Heart right ventricle (tissue), 16 donors: ENCODE results near the gene HCN4. TPM values are rescaled to one million over a fixed set of nuclear protein-coding genes. Genes with fewer than 3 reads are reported as not detected.
A peak's percentile ranks its signal among the peaks of the same experiment; 100 is the strongest.

Experiments used
- ATAC-seq, 8 donors: fragments of 200-7000 bp; cut with Tn5 transposase; one replicate each; pipeline ENCODE4 v1.9.1; 2020; ENCODE audit warnings: mild to moderate bottlenecking in 8 of 8, moderate library complexity in 8 of 8, moderate number of reproducible peaks in 1 of 8
- DNase-seq, 2 donors: peaks; one replicate each; pipeline ENCODE4 v3.0.0-alpha.2; 2020
- H3K27ac ChIP-seq, 10 donors: fragments of 200-600 bp; sonication (generic) in 2 of 10; one replicate each; pipeline versions ENCODE4 v1.5.0 to v1.8.0; 2020 to 2022; ENCODE audit warnings: mild to moderate bottlenecking in 3 of 10
- H3K27me3 ChIP-seq, 7 donors: fragments of 200-600 bp; one replicate each; pipeline ENCODE4 v1.8.0; 2021 to 2022; ENCODE audit warnings: mild to moderate bottlenecking in 2 of 7
- H3K36me3 ChIP-seq, 9 donors: fragments of 200-600 bp; sonication (generic) in 1 of 9; one replicate each; pipeline versions ENCODE4 v1.5.0 to v1.8.0; 2020 to 2022; ENCODE audit warnings: mild to moderate bottlenecking in 2 of 9
- H3K4me1 ChIP-seq, 9 donors: fragments of 200-600 bp; sonication (generic) in 1 of 9; one replicate each; pipeline versions ENCODE4 v1.5.0 to v1.8.0; 2020 to 2022; ENCODE audit warnings: mild to moderate bottlenecking in 4 of 9
- H3K4me3 ChIP-seq, 10 donors: fragments of 200-600 bp; sonication (generic) in 2 of 10; one replicate each; pipeline versions ENCODE4 v1.5.0 to v1.8.0; 2020 to 2022; ENCODE audit warnings: mild to moderate bottlenecking in 7 of 10, moderate library complexity in 2 of 10
- H3K9me3 ChIP-seq, 11 donors: fragments of 200-600 bp in 10 of 11; sonication (generic) in 2 of 11; one replicate each; pipeline versions ENCODE4 v1.5.0 to v1.8.0; 2013 to 2022; ENCODE audit warnings: mild to moderate bottlenecking in 2 of 11, control low read depth in 1 of 11, moderate library complexity in 1 of 11
- WGBS, 2 donors: extraction: QIAGEN DNeasy Blood & Tissue Kit; methylation state at CpG; one replicate each; pipeline ENCODE4 v1.1.7; 2013; ENCODE audit warnings: inconsistent platforms in 1 of 2; 5-methylcytosine and 5-hydroxymethylcytosine counted together
- intact Hi-C, 10 donors: fragments of 100-400 bp; cut with DNase I; formaldehyde crosslinking; loops; one replicate each; pipeline versions ENCODE4 v1.11.1 to v1.14.2; 2022
- polyA plus RNA-seq, 2 donors: library from polyadenylated mRNA; stranded (reverse); fragments of 200-250 nt; gene quantifications; one replicate each; pipeline ENCODE4 v1.2.3, GENCODE V29; 2013
- total RNA-seq, 10 donors: library from RNA; stranded (reverse); fragmentation: NEBNext Ultra II Directional in 3 of 10; extraction: Animal tissue kit (Norgen Biotek cat#: 25700) in 3 of 10; gene quantifications; one replicate each; pipeline versions ENCODE4 v1.2.1 to v1.2.4, GENCODE V29; 2021 to 2023
- TF ChIP-seq, protein P1 (sequence below), 9 donors: fragments of 200-600 bp; sonication (generic) in 2 of 9; IDR thresholded peaks; one replicate each; pipeline versions ENCODE4 v1.5.0 to v1.8.0; 2021 to 2022; ENCODE audit warnings: antibody characterized with exemption in 9 of 9, mild to moderate bottlenecking in 5 of 9, moderate library complexity in 1 of 9
- donor health status: Arrhythmogenic right ventricular cardiomyopathy.
- donor health status: ischemic (EF 13 %, LVEDD 7.1; RV severe dilation, severe dysfunction).
- donor health status: healthy with polysubstance abuse.
- donor health status: DM: no; HTN: yes; CAD: no.
- donor health status: DM: no; HTN: no; CAD: no.
- donor health status: ischemic (EF 25% LVEDD 6.9; RV normal size, moderate dysfunction).
- donor health status: ischemic (EF 25% LVEDD 5.7; RV mildly dilated, moderate dysfunction).
- donor health status: healthy.
- donor health status: DM: yes; HTN: yes; CAD: no.
- donor health status: Ischemic cardiomyopathy.
- donor health status: ischemic (EF 35%, LVEDD 5.7; RV mildly dilated, moderate dysfunction).
- donor health status: nonischemic (EF 11% LVEDD 7.7; RV severe dilation, severe dysfunction).
- donor health status: DM: yes; HTN: yes; CAD: no.
- donor health status: PGD.
- donor health status: ischemic (EF 29% LVEDD 5.4; RV normal size, mild dysfunction).
- donor health status: nonischemic (EF 23%, LVEDD 6.1; RV moderate dilation, normal function).

Gene HCN4
- total and polyA plus RNA-seq, 12 donors, result 2.2 to 24.9 (median 6.8) TPM

- Histone ChIP-seq H3K27me3 (no peaks in the 10 kb centered on the region), H3K4me1 (peaks cover 0 to 28% (median 0%) of the 10 kb centered on the region in 9 donors), H3K4me3 (no peak overlapping the region), H3K36me3 (peaks cover 0 to 84% (median 4%) of the 10 kb centered on the region in 9 donors), H3K27ac (no peak overlapping the region), H3K9me3 (no peaks in the 10 kb centered on the region)
- TF ChIP-seq, protein P1, sequence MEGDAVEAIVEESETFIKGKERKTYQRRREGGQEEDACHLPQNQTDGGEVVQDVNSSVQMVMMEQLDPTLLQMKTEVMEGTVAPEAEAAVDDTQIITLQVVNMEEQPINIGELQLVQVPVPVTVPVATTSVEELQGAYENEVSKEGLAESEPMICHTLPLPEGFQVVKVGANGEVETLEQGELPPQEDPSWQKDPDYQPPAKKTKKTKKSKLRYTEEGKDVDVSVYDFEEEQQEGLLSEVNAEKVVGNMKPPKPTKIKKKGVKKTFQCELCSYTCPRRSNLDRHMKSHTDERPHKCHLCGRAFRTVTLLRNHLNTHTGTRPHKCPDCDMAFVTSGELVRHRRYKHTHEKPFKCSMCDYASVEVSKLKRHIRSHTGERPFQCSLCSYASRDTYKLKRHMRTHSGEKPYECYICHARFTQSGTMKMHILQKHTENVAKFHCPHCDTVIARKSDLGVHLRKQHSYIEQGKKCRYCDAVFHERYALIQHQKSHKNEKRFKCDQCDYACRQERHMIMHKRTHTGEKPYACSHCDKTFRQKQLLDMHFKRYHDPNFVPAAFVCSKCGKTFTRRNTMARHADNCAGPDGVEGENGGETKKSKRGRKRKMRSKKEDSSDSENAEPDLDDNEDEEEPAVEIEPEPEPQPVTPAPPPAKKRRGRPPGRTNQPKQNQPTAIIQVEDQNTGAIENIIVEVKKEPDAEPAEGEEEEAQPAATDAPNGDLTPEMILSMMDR (IDR thresholded peaks at IDR 0.05), result no peak
- ATAC-seq, result no peak
- intact Hi-C loops, result loop anchor here in 1 of 10 donors (10.0 kb wide), 1 partner anchor 336 kb away; the partner anchor contains the start of gene NPTN
- DNase-seq, result no peak
- WGBS, 2 donors, result 81 to 85% methylated on average over 7 of the region's 7 CpGs
Observed at GRCh38 chr15:73298522-73299245, 70.1 kb downstream of the HCN4 start.

DNA sequence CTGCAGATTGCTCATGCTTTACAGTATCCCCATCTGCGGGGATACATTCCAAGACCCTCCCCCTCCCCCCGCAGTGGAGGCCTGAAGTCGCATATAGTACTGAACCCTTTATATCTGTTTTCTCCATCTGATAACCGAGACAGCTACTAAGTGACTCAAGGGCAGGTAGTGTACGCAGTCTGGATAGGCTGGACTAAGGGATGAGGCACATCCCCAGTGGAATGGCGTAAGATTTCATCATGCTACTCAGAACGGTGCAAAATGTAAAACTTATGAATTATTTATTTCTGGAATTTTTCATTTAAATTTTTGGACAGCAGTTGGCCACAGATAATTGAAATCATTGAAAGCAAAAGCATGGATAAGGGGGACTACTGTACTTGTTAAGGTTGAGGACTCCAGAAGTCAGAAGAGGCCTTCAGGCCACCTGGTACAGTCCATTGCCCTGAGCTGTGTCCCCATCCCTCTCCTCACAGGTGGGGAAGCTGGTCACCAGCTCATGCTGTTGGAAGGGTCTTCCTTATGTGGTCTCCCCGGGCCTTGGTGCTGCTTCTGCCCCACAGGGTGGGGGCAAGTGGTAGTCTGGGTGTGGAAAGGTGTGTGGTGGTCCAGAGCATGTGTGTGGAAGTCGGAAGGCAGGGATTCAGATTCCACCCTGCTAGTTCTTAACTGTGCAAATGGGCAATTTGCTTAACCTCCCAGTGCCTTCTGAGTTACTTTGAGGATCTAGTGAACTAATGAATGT is 72.0 kb downstream of the HCN4 start:
- no peaks in the 10 kb centered on the region for H3K27me3 ChIP-seq
- peaks cover 0 to 75% (median 5%) of the 10 kb centered on the region in 9 donors for H3K36me3 ChIP-seq
- DNase-seq, result no peak
- H3K4me3 ChIP-seq, result no peak overlapping the region
- H3K9me3 ChIP-seq, result no peaks in the 10 kb centered on the region
- intact Hi-C loops, result loop anchor here in 1 of 10 donors (10.0 kb wide), 1 partner anchor 338 kb away; the partner anchor contains the start of gene NPTN
- TF ChIP-seq, protein P1 (IDR thresholded peaks at IDR 0.05), result no peak
- WGBS, 2 donors, result 88 to 91% methylated on average over 9 of the region's 9 CpGs
- ATAC-seq, result no peak
- H3K27ac ChIP-seq, result peak overlapping the region in 1 of 10 donors; percentile 44
- peaks cover 0 to 18% (median 0%) of the 10 kb centered on the region in 9 donors for H3K4me1 ChIP-seq

DNA sequence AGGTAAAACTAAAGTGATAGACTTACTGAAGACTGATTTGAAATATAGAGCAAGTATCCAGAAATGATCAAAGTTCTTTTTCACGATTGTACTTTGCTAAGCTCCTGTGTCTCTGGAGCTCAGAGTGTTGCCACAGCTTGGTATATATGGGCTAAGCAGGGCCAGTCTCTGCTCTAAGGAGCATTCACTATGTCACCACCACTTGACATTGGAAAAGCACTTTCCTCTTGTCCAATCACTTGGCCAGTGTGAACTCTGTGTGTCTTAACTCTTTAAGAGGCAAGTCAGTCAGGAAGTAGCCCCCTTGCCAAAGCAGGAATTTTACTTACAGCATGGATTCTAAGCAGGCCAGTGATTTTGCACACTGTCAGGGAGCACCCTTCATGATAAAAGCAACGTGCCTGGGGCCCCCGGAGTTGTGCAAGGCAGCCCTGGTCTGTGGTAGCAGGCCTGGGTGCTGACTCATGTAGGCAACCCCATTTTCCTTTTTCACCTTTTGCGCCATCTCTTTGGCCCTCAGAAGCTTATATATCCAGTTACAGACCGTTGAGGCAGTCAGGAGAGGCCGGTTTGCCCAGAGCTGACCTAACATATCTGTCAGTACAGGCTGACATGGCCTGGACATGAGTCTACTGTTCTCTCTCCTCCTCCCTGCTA is 73.0 kb downstream of the HCN4 start:
- WGBS, 2 donors, result 72 to 75% methylated on average over 6 of the region's 6 CpGs
- Histone ChIP-seq H3K9me3 (no peaks in the 10 kb centered on the region), H3K27me3 (no peaks in the 10 kb centered on the region), H3K4me1 (peaks cover 0 to 18% (median 0%) of the 10 kb centered on the region in 9 donors), H3K27ac (peak overlapping the region in 1 of 10 donors; percentile 44), H3K4me3 (no peak overlapping the region), H3K36me3 (peaks cover 0 to 75% (median 5%) of the 10 kb centered on the region in 9 donors)
- TF ChIP-seq, protein P1 (IDR thresholded peaks at IDR 0.05), result no peak
- DNase-seq (no peak), ATAC-seq (peak in 1 of 8 donors; percentile 29)
- intact Hi-C loops, result loop anchor here in 1 of 10 donors (10.0 kb wide), 1 partner anchor 339 kb away; the partner anchor contains the start of gene NPTN

- Histone ChIP-seq H3K4me1 (peaks cover 0 to 15% (median 0%) of the 10 kb centered on the region in 9 donors), H3K4me3 (no peak overlapping the region), H3K36me3 (peaks cover 0 to 75% (median 5%) of the 10 kb centered on the region in 9 donors), H3K27ac (no peak overlapping the region), H3K9me3 (no peaks in the 10 kb centered on the region), H3K27me3 (no peaks in the 10 kb centered on the region)
- ATAC-seq, result no peak
- intact Hi-C loops, result loop anchor here in 1 of 10 donors (10.0 kb wide), 1 partner anchor 341 kb away; the partner anchor contains the start of gene NPTN
- TF ChIP-seq, protein P1 (IDR thresholded peaks at IDR 0.05), result no peak
- DNase-seq, result no peak
- WGBS, 2 donors, result 88% methylated on average over 4 of the region's 4 CpGs
Observed at GRCh38 chr15:73293773-73294172, 75.0 kb downstream of the HCN4 start.
